SJCRH30 (cell line): ENCODE results near the gene SLC25A21. TPM values are rescaled to one million over a fixed set of nuclear protein-coding genes. Genes with fewer than 3 reads are reported as not detected.
A peak's percentile ranks its signal among the peaks of the same experiment; 100 is the strongest.

Source experiments
- DNase-seq, 2 experiments: peaks; one replicate each; pipeline ENCODE4 v3.0.0-alpha.2; 2015 to 2020
- H3K27ac ChIP-seq: fragments of 250-450 bp; sonication (Bioruptor Pico); 2 replicates; pipeline ENCODE4 v1.5.1; 2020; ENCODE audit warnings: mild to moderate bottlenecking, moderate library complexity
- H3K27me3 ChIP-seq: fragments of 250-450 bp; sonication (Bioruptor Pico); 2 replicates; pipeline ENCODE4 v1.5.1; 2020; ENCODE audit warnings: mild to moderate bottlenecking, moderate library complexity
- H3K36me3 ChIP-seq: fragments of 250-450 bp; sonication (Bioruptor Pico); 2 replicates; pipeline ENCODE4 v1.5.1; 2020; ENCODE audit warnings: mild to moderate bottlenecking, moderate library complexity
- H3K4me1 ChIP-seq: fragments of 250-450 bp; sonication (Bioruptor Pico); 2 replicates; pipeline ENCODE4 v1.5.1; 2020; ENCODE audit warnings: mild to moderate bottlenecking, moderate library complexity
- H3K4me3 ChIP-seq: fragments of 250-450 bp; sonication (Bioruptor Pico); 2 replicates; pipeline ENCODE4 v1.5.1; 2020; ENCODE audit warnings: mild to moderate bottlenecking, moderate library complexity
- H3K9me3 ChIP-seq: fragments of 250-450 bp; sonication (Bioruptor Pico); replicated peaks from 2 replicates; pipeline ENCODE4 v1.5.1; 2020; ENCODE audit warnings: mild to moderate bottlenecking, moderate library complexity
- total RNA-seq: library from RNA; depleted of rRNA; stranded (reverse); fragments of >200 nt; shearing (Covaris generic); gene quantifications from 2 replicates; pipeline ENCODE4 v1.2.3, GENCODE V29; 2014

Gene SLC25A21
- total RNA-seq, 1 experiment from 2014 or later = 0.45 TPM

GRCh38 chr14:37037636-37038387 lies 134.6 kb downstream of the SLC25A21 start:
- Histone ChIP-seq H3K4me3 (no peak overlapping the region), H3K27me3 (no peaks in the 10 kb centered on the region), H3K4me1 (peaks cover 36% of the 10 kb centered on the region), H3K36me3 (no peaks in the 10 kb centered on the region), H3K27ac (no peak overlapping the region), H3K9me3 (no peaks in the 10 kb centered on the region)
- no peak for DNase-seq

GRCh38 chr14:37036669-37037341 lies 135.6 kb downstream of the SLC25A21 start:
- no peak for DNase-seq
- H3K36me3 ChIP-seq = no peaks in the 10 kb centered on the region
- H3K27ac ChIP-seq = no peak overlapping the region
- H3K27me3 ChIP-seq = no peaks in the 10 kb centered on the region
- no peaks in the 10 kb centered on the region for H3K9me3 ChIP-seq
- no peak overlapping the region for H3K4me3 ChIP-seq
- H3K4me1 ChIP-seq = peaks cover 36% of the 10 kb centered on the region

- H3K27ac ChIP-seq = peak overlapping the region; percentile 57
- no peak for DNase-seq
Measured at GRCh38 chr14:37035401-37035800, 137.0 kb downstream of the SLC25A21 start.

DNA sequence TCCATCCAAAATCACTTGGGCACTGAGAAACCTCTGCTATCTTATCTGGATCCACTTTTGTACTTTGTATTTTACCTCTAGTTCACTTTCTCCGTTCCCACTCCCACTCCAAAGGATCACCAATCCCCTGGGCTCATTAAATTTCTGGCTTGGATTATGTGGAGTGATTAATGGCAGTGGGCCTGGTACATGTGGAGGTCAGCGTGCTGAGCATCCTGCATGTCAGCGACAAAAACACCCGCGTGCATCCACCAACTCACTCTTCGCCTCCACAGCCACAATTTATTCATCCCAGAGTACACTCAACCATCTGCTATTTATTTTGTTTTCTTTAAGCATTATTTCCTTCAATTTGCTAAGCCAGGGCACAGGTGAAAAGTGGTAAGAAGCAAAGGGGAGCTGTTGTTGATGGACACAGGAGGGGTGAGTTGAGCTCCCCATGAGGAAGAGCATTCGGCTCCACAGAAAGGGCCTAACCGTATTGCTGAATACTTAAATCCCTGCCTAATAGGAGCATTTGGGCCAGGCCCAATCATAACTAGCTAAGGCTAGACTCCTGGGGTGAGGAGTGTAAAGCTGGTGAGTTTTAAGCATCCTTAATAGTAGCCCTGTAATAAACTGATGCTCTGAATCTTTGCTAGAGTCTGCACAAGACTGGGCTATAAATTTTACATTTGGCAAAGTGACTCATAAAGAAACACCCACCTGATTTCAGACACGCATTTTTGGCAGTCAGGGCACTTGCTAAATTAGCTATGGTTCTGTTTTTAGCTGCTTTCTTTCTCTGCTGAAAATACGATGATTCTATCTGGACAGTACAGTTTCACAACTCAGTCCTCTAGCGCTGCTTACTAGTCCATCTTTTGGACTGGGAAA lies 137.8 kb downstream of the SLC25A21 start:
- DNase-seq = peak; percentile 21 to 43
- Histone ChIP-seq H3K4me3 (no peak overlapping the region), H3K36me3 (no peaks in the 10 kb centered on the region), H3K27me3 (no peaks in the 10 kb centered on the region), H3K9me3 (no peaks in the 10 kb centered on the region), H3K4me1 (peaks cover 36% of the 10 kb centered on the region), H3K27ac (peak overlapping the region; percentile 57)

More at GRCh38 chr14:37035401-37035800, 137.0 kb downstream of the SLC25A21 start:
- H3K4me3 ChIP-seq = no peak overlapping the region
- no peaks in the 10 kb centered on the region for H3K36me3 ChIP-seq
- H3K4me1 ChIP-seq = peaks cover 36% of the 10 kb centered on the region
- H3K9me3 ChIP-seq = no peaks in the 10 kb centered on the region
- no peaks in the 10 kb centered on the region for H3K27me3 ChIP-seq

DNA sequence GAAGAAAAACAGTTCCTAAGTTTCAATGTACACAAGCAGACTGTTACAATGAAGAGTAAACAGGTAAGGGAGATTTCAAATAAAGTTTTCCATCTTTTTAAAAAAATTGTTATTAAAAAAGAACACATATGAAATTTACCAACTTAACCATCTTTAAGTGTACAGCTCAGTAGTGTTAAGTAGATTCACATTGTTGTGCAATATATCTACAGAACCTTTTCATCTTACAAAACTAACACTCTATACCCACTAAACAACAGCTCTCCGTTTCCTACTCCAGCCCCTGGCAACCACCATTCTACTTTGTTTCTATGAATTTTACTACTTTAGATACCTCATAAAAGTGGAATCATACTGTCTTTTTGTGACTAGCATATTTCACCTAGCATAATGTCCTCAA lies 139.5 kb downstream of the SLC25A21 start:
- H3K27me3 ChIP-seq = no peaks in the 10 kb centered on the region
- no peaks in the 10 kb centered on the region for H3K36me3 ChIP-seq
- H3K27ac ChIP-seq = no peak overlapping the region
- no peak for DNase-seq
- H3K4me1 ChIP-seq = peaks cover 36% of the 10 kb centered on the region
- no peaks in the 10 kb centered on the region for H3K9me3 ChIP-seq
- H3K4me3 ChIP-seq = no peak overlapping the region

DNA sequence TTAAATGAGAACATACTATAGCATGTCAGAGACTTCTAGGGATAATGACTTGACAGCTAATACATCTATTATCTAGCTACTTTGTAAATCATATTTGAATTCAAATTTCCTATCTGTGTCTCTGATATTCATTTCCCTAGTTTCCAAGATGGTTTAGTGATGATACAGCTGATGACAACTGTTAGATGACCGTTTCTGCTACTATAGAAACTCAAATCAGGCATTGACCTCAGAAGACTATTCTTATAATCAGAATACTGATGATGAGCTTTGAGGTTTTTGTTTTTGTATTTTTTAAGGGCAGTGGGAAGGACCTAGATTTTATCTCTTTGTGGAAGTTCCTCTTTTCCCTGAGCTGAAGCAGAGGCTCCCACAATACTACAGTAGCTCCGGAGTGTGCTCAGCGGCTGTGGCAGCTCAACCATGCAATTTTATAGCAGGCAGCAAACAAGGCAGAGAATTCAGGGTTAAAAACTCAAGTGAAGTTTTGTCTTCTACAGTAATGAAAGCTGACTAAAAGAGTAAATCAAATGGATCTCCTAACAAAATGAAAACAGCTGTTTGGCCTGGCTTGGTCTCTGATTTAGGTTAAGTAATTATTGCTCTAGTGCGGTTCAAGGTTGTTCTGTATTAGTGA lies 145.1 kb downstream of the SLC25A21 start:
- no peak for DNase-seq
- Histone ChIP-seq H3K4me3 (no peak overlapping the region), H3K36me3 (no peaks in the 10 kb centered on the region), H3K27me3 (no peaks in the 10 kb centered on the region), H3K4me1 (no peaks in the 10 kb centered on the region), H3K27ac (no peak overlapping the region), H3K9me3 (no peaks in the 10 kb centered on the region)

DNA sequence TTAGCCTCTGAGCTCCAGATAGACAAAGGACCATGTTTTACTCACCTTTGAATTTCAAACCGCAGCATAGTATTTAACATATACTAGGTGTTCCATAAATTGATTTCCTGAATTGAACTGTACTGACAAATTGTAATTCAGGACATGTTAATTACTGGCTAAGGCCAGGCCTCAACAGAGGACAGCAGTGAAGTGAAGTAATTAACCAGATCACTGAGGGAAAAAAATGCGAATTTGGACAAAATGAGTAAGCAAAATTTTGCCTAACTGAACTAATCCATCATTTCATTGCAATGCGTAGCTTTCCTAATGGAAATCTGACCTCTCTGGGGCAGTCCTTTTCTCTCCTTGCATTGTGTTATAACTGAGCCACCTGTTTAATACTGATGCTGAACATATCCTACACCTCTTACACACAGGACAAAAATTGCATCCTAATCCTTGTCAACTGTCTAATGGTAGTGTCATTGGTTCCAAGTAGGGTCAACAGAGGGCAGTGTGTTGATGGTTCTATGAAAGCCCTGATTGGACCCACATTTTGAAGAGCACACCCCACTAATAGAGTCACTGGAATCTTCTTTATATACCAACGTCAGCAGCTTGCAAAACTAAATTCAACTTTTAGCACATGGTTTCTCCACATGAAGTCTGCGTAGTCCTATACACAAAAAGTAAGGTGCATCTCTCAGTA lies 148.4 kb downstream of the SLC25A21 start:
- Histone ChIP-seq H3K36me3 (no peaks in the 10 kb centered on the region), H3K27ac (no peak overlapping the region), H3K27me3 (no peaks in the 10 kb centered on the region), H3K4me3 (no peak overlapping the region), H3K4me1 (peaks cover 4% of the 10 kb centered on the region; the same call in 1 of the 2 replicates), H3K9me3 (no peaks in the 10 kb centered on the region)
- DNase-seq = no peak

- Histone ChIP-seq H3K4me3 (no peak overlapping the region), H3K27ac (no peak overlapping the region), H3K9me3 (no peaks in the 10 kb centered on the region), H3K27me3 (no peaks in the 10 kb centered on the region), H3K36me3 (no peaks in the 10 kb centered on the region), H3K4me1 (peaks cover 6% of the 10 kb centered on the region; the same call in 1 of the 2 replicates)
- DNase-seq = no peak
Measured at GRCh38 chr14:37021390-37021789, 151.0 kb downstream of the SLC25A21 start.

- H3K27me3 ChIP-seq = no peaks in the 10 kb centered on the region
- DNase-seq = no peak
- H3K27ac ChIP-seq = no peak overlapping the region
- H3K9me3 ChIP-seq = no peaks in the 10 kb centered on the region
- H3K4me1 ChIP-seq = peaks cover 6% of the 10 kb centered on the region; the same call in 1 of the 2 replicates
- no peak overlapping the region for H3K4me3 ChIP-seq
- no peaks in the 10 kb centered on the region for H3K36me3 ChIP-seq
Measured at GRCh38 chr14:37019488-37019887, 152.9 kb downstream of the SLC25A21 start.

DNA sequence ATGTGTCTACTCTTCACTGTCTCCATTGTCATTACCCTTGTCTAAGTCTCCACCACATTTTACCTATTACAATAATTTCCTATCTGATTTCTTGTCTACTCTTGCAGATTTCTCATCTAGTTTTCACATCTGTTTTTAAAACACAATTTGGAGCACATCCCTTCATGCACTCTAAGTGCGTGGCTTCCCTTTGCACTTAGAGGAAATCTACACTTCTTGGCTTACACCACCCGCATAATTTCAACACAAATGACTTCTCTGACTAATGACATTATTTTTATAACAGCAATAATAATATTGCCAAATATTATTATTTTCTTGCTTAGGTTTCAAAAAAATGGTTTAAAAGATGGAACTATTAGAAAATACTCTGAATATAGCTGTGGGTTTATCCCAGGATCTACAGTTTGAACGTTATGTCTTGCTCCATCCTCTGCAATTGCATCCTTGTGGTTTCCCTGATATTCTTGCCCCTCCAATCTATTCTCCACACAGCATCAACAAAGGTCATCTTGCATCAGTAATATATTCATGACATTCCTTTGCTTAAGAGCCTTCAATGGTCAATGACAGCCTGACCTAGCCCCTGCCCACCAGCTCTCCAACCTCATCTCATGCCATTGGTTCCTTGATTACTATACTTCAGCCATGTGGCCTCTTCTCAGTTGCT lies 153.7 kb downstream of the SLC25A21 start:
- H3K27me3 ChIP-seq = no peaks in the 10 kb centered on the region
- no peaks in the 10 kb centered on the region for H3K9me3 ChIP-seq
- DNase-seq = no peak

GRCh38 chr14:37013078-37013477 lies 159.3 kb downstream of the SLC25A21 start:
- Histone ChIP-seq H3K36me3 (no peaks in the 10 kb centered on the region), H3K4me3 (no peak overlapping the region), H3K9me3 (no peaks in the 10 kb centered on the region), H3K27ac (no peak overlapping the region), H3K27me3 (no peaks in the 10 kb centered on the region), H3K4me1 (peaks cover 17% of the 10 kb centered on the region)
- peak; percentile 14 to 59 for DNase-seq

More for the DNA sequence above, 153.7 kb downstream of the SLC25A21 start:
- Histone ChIP-seq H3K4me3 (no peak overlapping the region), H3K27ac (no peak overlapping the region), H3K4me1 (peaks cover 12% of the 10 kb centered on the region; the same call in 1 of the 2 replicates), H3K36me3 (no peaks in the 10 kb centered on the region)

DNA sequence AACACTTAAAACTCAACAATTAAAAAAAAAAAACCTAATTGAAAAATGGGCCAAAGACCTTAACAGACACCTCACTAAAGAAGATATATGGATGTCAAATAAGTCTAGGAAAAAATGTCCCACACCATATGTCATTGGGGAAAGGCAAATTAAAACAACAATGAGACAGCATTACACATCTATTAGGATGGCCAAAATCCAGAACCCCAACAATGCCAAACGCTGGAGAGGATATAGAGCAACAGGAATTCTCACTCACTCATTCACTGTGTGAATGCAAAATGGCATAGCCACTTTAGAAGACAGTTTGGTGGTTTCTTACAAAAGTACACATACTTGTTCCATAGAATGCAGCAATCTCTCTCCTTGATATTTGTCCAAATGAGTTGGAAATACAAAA lies 173.7 kb downstream of the SLC25A21 start:
- Histone ChIP-seq H3K36me3 (no peaks in the 10 kb centered on the region), H3K4me3 (no peak overlapping the region), H3K4me1 (no peaks in the 10 kb centered on the region), H3K27ac (no peak overlapping the region), H3K9me3 (no peaks in the 10 kb centered on the region), H3K27me3 (no peaks in the 10 kb centered on the region; the same call in 1 of the 2 replicates)
- no peak for DNase-seq

GRCh38 chr14:36997843-36998242 lies 174.6 kb downstream of the SLC25A21 start:
- Histone ChIP-seq H3K27me3 (no peaks in the 10 kb centered on the region; the same call in 1 of the 2 replicates), H3K4me3 (no peak overlapping the region)
- no peak for DNase-seq

More at GRCh38 chr14:36997843-36998242, 174.6 kb downstream of the SLC25A21 start:
- H3K27ac ChIP-seq = no peak overlapping the region
- no peaks in the 10 kb centered on the region for H3K9me3 ChIP-seq
- H3K36me3 ChIP-seq = no peaks in the 10 kb centered on the region
- H3K4me1 ChIP-seq = no peaks in the 10 kb centered on the region
